ENCODE measurements around the gene HMOX1.
"Not testable (repeated sequence)": the region's sequence is repeated elsewhere in the genome, so short reads cannot be mapped to it uniquely, and the experiment has no call there.

Gene HMOX1

GRCh38 chr22:35350539-35351503, 30.1 kb upstream of the HMOX1 start:
- peak; percentile 84 for DNase-seq

GRCh38 chr22:35352214-35353111, 28.4 kb upstream of the HMOX1 start:
- DNase-seq, result no peak

GRCh38 chr22:35353318-35353717, 27.6 kb upstream of the HMOX1 start:
- DNase-seq, result no peak

GRCh38 chr22:35354068-35354467, 26.8 kb upstream of the HMOX1 start:
- DNase-seq, result no peak

- DNase-seq, result no peak
Measured at GRCh38 chr22:35357883-35358621, 22.8 kb upstream of the HMOX1 start.

GRCh38 chr22:35359380-35360065, 21.4 kb upstream of the HMOX1 start:
- DNase-seq, result no peak

- DNase-seq, result no peak
Measured at GRCh38 chr22:35361001-35361558, 19.8 kb upstream of the HMOX1 start.

GRCh38 chr22:35363566-35364086, 17.3 kb upstream of the HMOX1 start:
- DNase-seq, result no peak

- not testable (repeated sequence) for DNase-seq
Measured at GRCh38 chr22:35364230-35364629, 16.7 kb upstream of the HMOX1 start.

- DNase-seq, result no peak
Measured at GRCh38 chr22:35367331-35367886, 13.5 kb upstream of the HMOX1 start.

GRCh38 chr22:35368386-35368785, 12.5 kb upstream of the HMOX1 start:
- no peak for DNase-seq

- no peak for DNase-seq
Measured at GRCh38 chr22:35369996-35370395, 10.9 kb upstream of the HMOX1 start.

GRCh38 chr22:35373781-35374180, 7.1 kb upstream of the HMOX1 start:
- DNase-seq, result no peak

- no peak for DNase-seq
Measured at GRCh38 chr22:35375031-35375430, 5.9 kb upstream of the HMOX1 start.

- no peak for DNase-seq
Measured at GRCh38 chr22:35375526-35375925, 5.4 kb upstream of the HMOX1 start.

GRCh38 chr22:35376728-35377472, 4.0 kb upstream of the HMOX1 start:
- DNase-seq, result peak; percentile 71

GRCh38 chr22:35377735-35378134, 3.2 kb upstream of the HMOX1 start:
- DNase-seq, result no peak

GRCh38 chr22:35378621-35379020, 2.3 kb upstream of the HMOX1 start:
- DNase-seq, result no peak

GRCh38 chr22:35379146-35379993, 1.5 kb upstream of the HMOX1 start:
- DNase-seq, result no peak

GRCh38 chr22:35380013-35380412, 883 bp upstream of the HMOX1 start:
- DNase-seq, result no peak

Measured in NCI-H1105 treated with DMSO at 0.1 percent for 48 hours (cell line).